CD8-positive, alpha-beta memory T cell (primary cell): ENCODE results near the gene TM9SF2. TPM values are rescaled to one million over a fixed set of nuclear protein-coding genes. Genes with fewer than 3 reads are reported as not detected.

ENCODE experiments used
- CTCF ChIA-PET: fragments of 350-600 bp; sonication (Branson Sonifier 250); formaldehyde crosslinking; loops from one replicate; lab custom pipeline; 2021; ENCODE audit warnings: antibody characterized with exemption; lab: Charles Lee
- POLR2A ChIA-PET: fragments of 350-600 bp; sonication (Branson Sonifier 250); formaldehyde crosslinking; loops from one replicate; lab custom pipeline; 2021; ENCODE audit warnings: antibody characterized with exemption; lab: Charles Lee
- DNase-seq, 5 donors: peaks; one replicate each; pipeline versions ENCODE4 v3.0.0 to v3.0.0-alpha.2; 2020 to 2022; ENCODE audit warnings: mixed read lengths in 1 of 5
- H3K27ac ChIP-seq: one replicate; pipeline ENCODE4 v1.7.0; 2013; ENCODE audit warnings: low read depth, mild to moderate bottlenecking, low read length, moderate library complexity
- H3K27me3 ChIP-seq: 2 replicates; pipeline ENCODE4 v1.7.0; 2013; ENCODE audit warnings: low read length, mild to moderate bottlenecking; ENCODE audit not compliant: insufficient read depth, poor library complexity, severe bottlenecking
- H3K36me3 ChIP-seq: 2 replicates; pipeline ENCODE4 v1.7.0; 2013; ENCODE audit warnings: mild to moderate bottlenecking, low read length, moderate library complexity; ENCODE audit not compliant: insufficient read depth
- H3K4me1 ChIP-seq: 2 replicates; pipeline ENCODE4 v1.7.0; 2013; ENCODE audit warnings: mild to moderate bottlenecking, low read length, moderate library complexity; ENCODE audit not compliant: insufficient read depth
- H3K4me3 ChIP-seq: 2 replicates; pipeline ENCODE4 v1.7.0; 2013; ENCODE audit warnings: mild to moderate bottlenecking, low read length
- H3K9me3 ChIP-seq: 2 replicates; pipeline ENCODE4 v1.7.0; 2013; ENCODE audit warnings: mild to moderate bottlenecking, low read length
- H3K27ac Mint-ChIP-seq, 8 donors: one replicate each; pipeline ENCODE4 v1.8.0; 2020 to 2021; ENCODE audit warnings: mixed read lengths in 8 of 8, mild to moderate bottlenecking in 6 of 8, inconsistent platforms in 3 of 8, moderate library complexity in 3 of 8
- H3K27me3 Mint-ChIP-seq, 2 donors: one replicate each; pipeline ENCODE4 v1.8.0; 2020 to 2021; ENCODE audit warnings: mixed read lengths in 2 of 2, mild to moderate bottlenecking in 1 of 2, moderate library complexity in 1 of 2
- H3K36me3 Mint-ChIP-seq, 3 donors: one replicate each; pipeline ENCODE4 v1.8.0; 2020 to 2021; ENCODE audit warnings: mixed read lengths in 3 of 3, inconsistent platforms in 1 of 3, mild to moderate bottlenecking in 1 of 3
- H3K4me1 Mint-ChIP-seq, 3 donors: one replicate each; pipeline ENCODE4 v1.8.0; 2020 to 2021; ENCODE audit warnings: mixed read lengths in 3 of 3, inconsistent platforms in 1 of 3, mild to moderate bottlenecking in 1 of 3
- H3K4me3 Mint-ChIP-seq, 7 donors: one replicate each; pipeline ENCODE4 v1.8.0; 2020 to 2021; ENCODE audit warnings: mixed read lengths in 7 of 7, mild to moderate bottlenecking in 6 of 7, moderate library complexity in 4 of 7, inconsistent platforms in 2 of 7
- H3K9me3 Mint-ChIP-seq, 5 donors: one replicate each; pipeline ENCODE4 v1.8.0; 2020 to 2022; ENCODE audit warnings: mixed read lengths in 5 of 5, mild to moderate bottlenecking in 3 of 5, moderate library complexity in 2 of 5, inconsistent platforms in 1 of 5
- polyA plus RNA-seq: library from polyadenylated mRNA; unstranded; fragments of 300-500 nt; fragmentation: Illumina TruSeq; gene quantifications from one replicate; pipeline ENCODE4 v1.2.3, GENCODE V29; 2021
- total RNA-seq, 2 experiments: library from RNA; stranded (reverse); gene quantifications; one replicate each; pipeline ENCODE4 v1.2.3, GENCODE V29; 2021

The TM9SF2 gene
- total and polyA plus RNA-seq, 3 experiments from 2014 or later, result 81.3 to 96.0 (median 88.0) TPM

GRCh38 chr13:99580500-99581268, 79.4 kb downstream of the TM9SF2 start:
- H3K27ac Mint-ChIP-seq, result peak overlapping the region in 1 of 8 donors; percentile 35
- H3K27ac ChIP-seq, result no peak overlapping the region
- no peaks in the 10 kb centered on the region for H3K9me3 ChIP-seq
- DNase-seq, result no peak
- H3K4me1 ChIP-seq, result no peaks in the 10 kb centered on the region
- H3K9me3 Mint-ChIP-seq, result no peaks in the 10 kb centered on the region
- H3K4me1 Mint-ChIP-seq, result peaks cover 0 to 7% (median 0%) of the 10 kb centered on the region in 3 donors
- peaks cover 0 to 1% (median 0%) of the 10 kb centered on the region in 3 donors for H3K36me3 Mint-ChIP-seq
- no peaks in the 10 kb centered on the region for H3K27me3 ChIP-seq
- POLR2A ChIA-PET, result no interaction called here
- no peaks in the 10 kb centered on the region for H3K27me3 Mint-ChIP-seq
- no peak overlapping the region for H3K4me3 Mint-ChIP-seq
- H3K36me3 ChIP-seq, result no peaks in the 10 kb centered on the region
- CTCF ChIA-PET, result no interaction called here
- H3K4me3 ChIP-seq, result no peak overlapping the region

- H3K4me1 Mint-ChIP-seq, result peaks cover 0 to 7% (median 0%) of the 10 kb centered on the region in 3 donors
- CTCF ChIA-PET, result interaction anchor here (0.9 kb wide), 1 partner anchor 29 kb away, joined by 3 read pairs; no protein-coding TSS in a partner anchor
- no peak overlapping the region for H3K27ac Mint-ChIP-seq
- no peaks in the 10 kb centered on the region for H3K4me1 ChIP-seq
- no peaks in the 10 kb centered on the region for H3K27me3 ChIP-seq
- POLR2A ChIA-PET, result no interaction called here
- no peak for DNase-seq
- H3K4me3 Mint-ChIP-seq, result no peak overlapping the region
- peaks cover 0 to 2% (median 0%) of the 10 kb centered on the region in 5 donors for H3K9me3 Mint-ChIP-seq
- no peaks in the 10 kb centered on the region for H3K36me3 ChIP-seq
- no peak overlapping the region for H3K4me3 ChIP-seq
- no peak overlapping the region for H3K27ac ChIP-seq
- no peaks in the 10 kb centered on the region for H3K36me3 Mint-ChIP-seq
- no peaks in the 10 kb centered on the region for H3K27me3 Mint-ChIP-seq
- no peaks in the 10 kb centered on the region for H3K9me3 ChIP-seq
Measured at GRCh38 chr13:99582511-99582910, 81.2 kb downstream of the TM9SF2 start.

- Histone ChIP-seq H3K4me3 (no peak overlapping the region), H3K36me3 (no peaks in the 10 kb centered on the region), H3K4me1 (no peaks in the 10 kb centered on the region), H3K27me3 (no peaks in the 10 kb centered on the region), H3K9me3 (no peaks in the 10 kb centered on the region), H3K27ac (no peak overlapping the region)
- Mint-ChIP-seq H3K36me3 (peaks cover 0 to 2% (median 0%) of the 10 kb centered on the region in 3 donors), H3K9me3 (peaks cover 0 to 2% (median 0%) of the 10 kb centered on the region in 5 donors), H3K4me1 (no peaks in the 10 kb centered on the region), H3K27me3 (peaks cover 2 to 4% of the 10 kb centered on the region in 2 donors), H3K27ac (peak overlapping the region in 1 of 8 donors; percentile 72), H3K4me3 (no peak overlapping the region)
- POLR2A ChIA-PET, result interaction anchor here (0.6 kb wide), 1 partner anchor 8 kb away, joined by 3 read pairs; no protein-coding TSS in a partner anchor
- DNase-seq, result no peak
- CTCF ChIA-PET, result interaction anchor here (1.6 kb wide), 1 partner anchor 14 kb away, joined by 5 read pairs; no protein-coding TSS in a partner anchor
Measured at GRCh38 chr13:99585609-99586008, 84.3 kb downstream of the TM9SF2 start.

- Mint-ChIP-seq H3K9me3 (peaks cover 0 to 2% (median 0%) of the 10 kb centered on the region in 5 donors), H3K4me1 (no peaks in the 10 kb centered on the region), H3K36me3 (peaks cover 0 to 2% (median 0%) of the 10 kb centered on the region in 3 donors), H3K4me3 (no peak overlapping the region), H3K27me3 (peaks cover 2 to 4% of the 10 kb centered on the region in 2 donors), H3K27ac (no peak overlapping the region)
- no peaks in the 10 kb centered on the region for H3K36me3 ChIP-seq
- H3K9me3 ChIP-seq, result no peaks in the 10 kb centered on the region
- no peaks in the 10 kb centered on the region for H3K27me3 ChIP-seq
- ChIA-PET POLR2A (no interaction called here), CTCF (interaction anchor here (2.3 kb wide), 1 partner anchor 8 kb away, joined by 9 read pairs; no protein-coding TSS in a partner anchor)
- no peaks in the 10 kb centered on the region for H3K4me1 ChIP-seq
- DNase-seq, result no peak
- H3K4me3 ChIP-seq, result no peak overlapping the region
- no peak overlapping the region for H3K27ac ChIP-seq
Measured at GRCh38 chr13:99587021-99587420, 85.7 kb downstream of the TM9SF2 start.

GRCh38 chr13:99587893-99588606, 86.8 kb downstream of the TM9SF2 start:
- no peaks in the 10 kb centered on the region for H3K9me3 ChIP-seq
- H3K36me3 Mint-ChIP-seq, result peaks cover 0 to 2% (median 0%) of the 10 kb centered on the region in 3 donors
- POLR2A ChIA-PET, result no interaction called here

GRCh38 chr13:99589575-99589974, 88.3 kb downstream of the TM9SF2 start:
- Mint-ChIP-seq H3K27ac (no peak overlapping the region), H3K27me3 (peaks cover 2 to 4% of the 10 kb centered on the region in 2 donors), H3K4me3 (no peak overlapping the region), H3K4me1 (no peaks in the 10 kb centered on the region), H3K9me3 (peaks cover 0 to 2% (median 0%) of the 10 kb centered on the region in 5 donors), H3K36me3 (peaks cover 0 to 2% (median 0%) of the 10 kb centered on the region in 3 donors)
- Histone ChIP-seq H3K27ac (no peak overlapping the region), H3K27me3 (no peaks in the 10 kb centered on the region), H3K4me1 (no peaks in the 10 kb centered on the region), H3K9me3 (no peaks in the 10 kb centered on the region), H3K36me3 (no peaks in the 10 kb centered on the region), H3K4me3 (no peak overlapping the region)
- no peak for DNase-seq
- POLR2A ChIA-PET, result no interaction called here
- CTCF ChIA-PET, result interaction anchor here (0.6 kb wide), 1 partner anchor 48 kb away, joined by 3 read pairs; no protein-coding TSS in a partner anchor

More at GRCh38 chr13:99587893-99588606, 86.8 kb downstream of the TM9SF2 start:
- Histone ChIP-seq H3K36me3 (no peaks in the 10 kb centered on the region), H3K4me3 (no peak overlapping the region), H3K27me3 (no peaks in the 10 kb centered on the region), H3K4me1 (no peaks in the 10 kb centered on the region), H3K27ac (no peak overlapping the region)
- H3K4me1 Mint-ChIP-seq, result no peaks in the 10 kb centered on the region
- H3K9me3 Mint-ChIP-seq, result peaks cover 0 to 2% (median 0%) of the 10 kb centered on the region in 5 donors
- DNase-seq, result no peak
- no peak overlapping the region for H3K4me3 Mint-ChIP-seq
- H3K27me3 Mint-ChIP-seq, result peaks cover 2 to 4% of the 10 kb centered on the region in 2 donors
- H3K27ac Mint-ChIP-seq, result no peak overlapping the region
- CTCF ChIA-PET, result interaction anchor here (2.3 kb wide), 1 partner anchor 9 kb away, joined by 9 read pairs; no protein-coding TSS in a partner anchor

- no peak overlapping the region for H3K27ac Mint-ChIP-seq
Measured at GRCh38 chr13:99590519-99591011, 89.3 kb downstream of the TM9SF2 start.

More at GRCh38 chr13:99590519-99591011, 89.3 kb downstream of the TM9SF2 start:
- no peaks in the 10 kb centered on the region for H3K9me3 ChIP-seq
- Mint-ChIP-seq H3K4me1 (no peaks in the 10 kb centered on the region), H3K9me3 (peaks cover 0 to 2% (median 0%) of the 10 kb centered on the region in 5 donors), H3K4me3 (no peak overlapping the region), H3K27me3 (peaks cover 2 to 4% of the 10 kb centered on the region in 2 donors), H3K36me3 (peaks cover 0 to 2% (median 0%) of the 10 kb centered on the region in 3 donors)
- no peak overlapping the region for H3K27ac ChIP-seq
- no peaks in the 10 kb centered on the region for H3K4me1 ChIP-seq
- no peaks in the 10 kb centered on the region for H3K27me3 ChIP-seq
- H3K4me3 ChIP-seq, result no peak overlapping the region
- no peaks in the 10 kb centered on the region for H3K36me3 ChIP-seq
- DNase-seq, result no peak
- POLR2A ChIA-PET, result interaction anchor here (1.0 kb wide), 1 partner anchor 10 kb away, joined by 3 read pairs; no protein-coding TSS in a partner anchor
- CTCF ChIA-PET, result no interaction called here
